ENCODE results near the gene MGAT4B.

DNA sequence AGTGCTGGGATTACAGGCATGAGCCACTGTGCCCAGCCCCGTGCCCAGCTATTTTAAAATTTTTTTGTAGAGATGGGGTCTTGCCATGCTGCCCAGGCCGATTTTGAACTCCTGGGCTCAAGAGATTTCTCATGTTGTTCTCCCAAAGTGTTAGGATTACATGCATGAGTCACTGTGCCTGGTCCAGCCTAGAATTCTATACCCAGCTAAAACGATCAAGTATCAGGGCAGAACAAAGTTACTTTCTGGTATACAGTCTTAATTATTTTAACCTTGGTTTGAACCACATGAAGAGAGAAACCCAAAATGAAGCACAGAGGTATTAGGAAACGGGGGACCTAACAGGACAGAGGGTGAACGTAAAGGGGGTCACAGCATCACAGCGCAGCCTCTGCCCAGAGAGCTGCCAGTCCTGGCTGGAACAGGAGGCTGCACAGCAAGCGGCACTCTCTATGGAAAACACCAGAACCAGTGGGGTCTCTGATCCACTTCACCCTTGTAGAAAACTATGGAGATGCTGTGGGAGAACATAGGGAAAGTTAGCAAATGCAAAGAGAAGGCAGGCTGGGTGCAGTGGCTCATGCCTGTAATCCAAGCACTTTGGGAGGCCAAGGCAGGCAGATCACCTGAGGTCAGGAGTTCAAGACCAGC, 24.3 kb upstream of the MGAT4B start:
- TF ChIP-seq, protein P1, sequence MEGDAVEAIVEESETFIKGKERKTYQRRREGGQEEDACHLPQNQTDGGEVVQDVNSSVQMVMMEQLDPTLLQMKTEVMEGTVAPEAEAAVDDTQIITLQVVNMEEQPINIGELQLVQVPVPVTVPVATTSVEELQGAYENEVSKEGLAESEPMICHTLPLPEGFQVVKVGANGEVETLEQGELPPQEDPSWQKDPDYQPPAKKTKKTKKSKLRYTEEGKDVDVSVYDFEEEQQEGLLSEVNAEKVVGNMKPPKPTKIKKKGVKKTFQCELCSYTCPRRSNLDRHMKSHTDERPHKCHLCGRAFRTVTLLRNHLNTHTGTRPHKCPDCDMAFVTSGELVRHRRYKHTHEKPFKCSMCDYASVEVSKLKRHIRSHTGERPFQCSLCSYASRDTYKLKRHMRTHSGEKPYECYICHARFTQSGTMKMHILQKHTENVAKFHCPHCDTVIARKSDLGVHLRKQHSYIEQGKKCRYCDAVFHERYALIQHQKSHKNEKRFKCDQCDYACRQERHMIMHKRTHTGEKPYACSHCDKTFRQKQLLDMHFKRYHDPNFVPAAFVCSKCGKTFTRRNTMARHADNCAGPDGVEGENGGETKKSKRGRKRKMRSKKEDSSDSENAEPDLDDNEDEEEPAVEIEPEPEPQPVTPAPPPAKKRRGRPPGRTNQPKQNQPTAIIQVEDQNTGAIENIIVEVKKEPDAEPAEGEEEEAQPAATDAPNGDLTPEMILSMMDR (IDR thresholded peaks at IDR 0.05), result no peak
- TF ChIP-seq POLR2A (IDR thresholded peaks at IDR 0.05), result no peak
